Measurements from ENCODE around the gene ZNF652. TPM values are rescaled to one million over a fixed set of nuclear protein-coding genes. Genes with fewer than 3 reads are reported as not detected.

Gene ZNF652
- total and polyA plus RNA-seq, 2 donors (not counting 1 experiment from before 2014, with no cell fraction given) = 7.8 to 10.2 TPM

- Histone ChIP-seq H3K79me2 (ENCODE audit: control insufficient read depth, insufficient read depth, low read length) (peaks cover 47% of the 10 kb centered on the region), H3K4me3 (replicated peaks in 1 of 4; ENCODE audit: control extremely low read depth in 1 of 4, insufficient read depth in 1 of 4, low read depth in 3 of 4, low read length in 4 of 4) (peak overlapping the region; percentile 88 to 98 (median 94)), H3K9me3 (ENCODE audit: control insufficient read depth, insufficient read depth, low read depth, low read length) (no peaks in the 10 kb centered on the region), H4K20me1 (ENCODE audit: control insufficient read depth, extremely low read depth, insufficient read depth, low read length) (peaks cover 1% of the 10 kb centered on the region), H3K9ac (ENCODE audit: insufficient read depth, low read length) (peak overlapping the region; percentile 88), H3K27me3 (ENCODE audit: control insufficient read depth, insufficient read depth, low read length) (no peaks in the 10 kb centered on the region), H3K4me2 (ENCODE audit: extremely low read depth, insufficient read depth, low read length) (peak overlapping the region; percentile 99), H3K4me1 (ENCODE audit: control insufficient read depth, extremely low read depth, insufficient read depth, low read length) (peaks cover 12% of the 10 kb centered on the region), H3K36me3 (ENCODE audit: control insufficient read depth, insufficient read depth, low read length) (no peaks in the 10 kb centered on the region), H2AFZ (ENCODE audit: low read length) (peak overlapping the region; percentile 74), H3K27ac (ENCODE audit: insufficient read depth, low read length) (peak overlapping the region; percentile 67)
- peak in 1 of 2 donors; percentile 50 for DNase-seq (ENCODE audit: low read depth in 2 of 2)
- TF ChIP-seq CTCF (conservative IDR thresholded peaks at IDR 0.05 in 1 of 2, IDR thresholded peaks at IDR 0.05 in 1 of 2; ENCODE audit: low read depth in 1 of 2, low read length in 2 of 2) = no peak
- TF ChIP-seq EZH2 (IDR thresholded peaks at IDR 0.05; ENCODE audit: low read length, missing control alignments) = no peak
These were observed 735 bp downstream of the ZNF652 start for GRCh38 chr17:49361129-49361901.

GRCh38 chr17:49360796-49361128, 1.3 kb downstream of the ZNF652 start:
- H3K4me1 ChIP-seq (ENCODE audit: control insufficient read depth, extremely low read depth, insufficient read depth, low read length) = peaks cover 12% of the 10 kb centered on the region
- peak overlapping the region; percentile 74 for H2AFZ ChIP-seq (ENCODE audit: low read length)

More at GRCh38 chr17:49360796-49361128, 1.3 kb downstream of the ZNF652 start:
- H3K9ac ChIP-seq (ENCODE audit: insufficient read depth, low read length) = peak overlapping the region; percentile 88
- no peaks in the 10 kb centered on the region for H3K9me3 ChIP-seq (ENCODE audit: control insufficient read depth, insufficient read depth, low read depth, low read length)
- H3K4me3 ChIP-seq (replicated peaks in 1 of 4; ENCODE audit: control extremely low read depth in 1 of 4, insufficient read depth in 1 of 4, low read depth in 3 of 4, low read length in 4 of 4) = peak overlapping the region; percentile 88 to 98 (median 94)
- H3K36me3 ChIP-seq (ENCODE audit: control insufficient read depth, insufficient read depth, low read length) = no peaks in the 10 kb centered on the region
- H3K27me3 ChIP-seq (ENCODE audit: control insufficient read depth, insufficient read depth, low read length) = no peaks in the 10 kb centered on the region
- DNase-seq (ENCODE audit: low read depth in 2 of 2) = no peak
- no peak for TF ChIP-seq EZH2 (IDR thresholded peaks at IDR 0.05; ENCODE audit: low read length, missing control alignments)
- no peak for TF ChIP-seq CTCF (conservative IDR thresholded peaks at IDR 0.05 in 1 of 2, IDR thresholded peaks at IDR 0.05 in 1 of 2; ENCODE audit: low read depth in 1 of 2, low read length in 2 of 2)
- H3K4me2 ChIP-seq (ENCODE audit: extremely low read depth, insufficient read depth, low read length) = peak overlapping the region; percentile 99
- H3K79me2 ChIP-seq (ENCODE audit: control insufficient read depth, insufficient read depth, low read length) = peaks cover 51% of the 10 kb centered on the region
- peaks cover 1% of the 10 kb centered on the region for H4K20me1 ChIP-seq (ENCODE audit: control insufficient read depth, extremely low read depth, insufficient read depth, low read length)
- peak overlapping the region; percentile 67 for H3K27ac ChIP-seq (ENCODE audit: insufficient read depth, low read length)
